Uterus (tissue), 4 donors: Measurements from ENCODE around the gene UCK1. TPM values are rescaled to one million over a fixed set of nuclear protein-coding genes. Genes with fewer than 3 reads are reported as not detected.

Source experiments
- DNase-seq, 2 donors: peaks; one replicate each; pipeline ENCODE4 v3.0.0-alpha.2; 2019 to 2020
- H3K27ac ChIP-seq, 2 donors: fragments of 200-600 bp; sonication (generic); 1 replicate in 1 of 2; 2 replicates in 1 of 2; pipeline ENCODE4 v1.5.1; 2016 to 2018
- H3K27me3 ChIP-seq, 2 donors: fragments of 200-600 bp; sonication (generic); one replicate each; pipeline ENCODE4 v1.5.1; 2018 to 2019; ENCODE audit warnings: control low read depth in 1 of 2
- H3K36me3 ChIP-seq, 2 donors: fragments of 200-600 bp; sonication (generic); one replicate each; pipeline ENCODE4 v1.5.1; 2019; ENCODE audit warnings: control low read depth in 1 of 2
- H3K4me1 ChIP-seq, 2 donors: fragments of 200-600 bp; sonication (generic); one replicate each; pipeline ENCODE4 v1.5.1; 2018 to 2019; ENCODE audit warnings: control low read depth in 1 of 2
- H3K4me3 ChIP-seq, 2 donors: fragments of 200-600 bp; sonication (generic); 1 replicate in 1 of 2; 2 replicates in 1 of 2; pipeline ENCODE4 v1.5.1; 2018 to 2019; ENCODE audit warnings: mild to moderate bottlenecking in 1 of 2
- H3K9me3 ChIP-seq, 2 donors: fragments of 200-600 bp; sonication (generic); one replicate each; pipeline ENCODE4 v1.5.1; 2019; ENCODE audit warnings: control low read depth in 1 of 2
- CTCF ChIP-seq, 4 experiments: fragments of 200-600 bp in 2 of 4; fragments of 450-650 bp in 2 of 4; sonication (generic) in 2 of 4; IDR thresholded peaks; one replicate each; pipeline ENCODE4 v1.5.1; 2016 to 2019; ENCODE audit warnings: antibody characterized with exemption in 4 of 4, mild to moderate bottlenecking in 2 of 4, moderate library complexity in 1 of 4
- POLR2A ChIP-seq, 2 donors: fragments of 450-650 bp; IDR thresholded peaks; one replicate each; pipeline ENCODE4 v1.6.1; 2016; ENCODE audit warnings: antibody characterized with exemption in 2 of 2, mild to moderate bottlenecking in 1 of 2, moderate library complexity in 1 of 2
- intact Hi-C: fragments of 100-400 bp; cut with DNase I; formaldehyde crosslinking; loops from one replicate; pipeline ENCODE4 v1.15.1; 2023; ENCODE audit warnings: low total_unique reads
- total RNA-seq, 4 donors: library from RNA; depleted of rRNA in 3 of 4; stranded (reverse); fragments of >200 nt in 3 of 4; gene quantifications; one replicate each; pipeline versions ENCODE4 v1.1.0 to v1.2.4, GENCODE V29; 2014 to 2023
- donor health status: DM: yes; HTN: yes; CAD: no.

Gene UCK1
- total RNA-seq, 4 donors from 2014 or later = 7.7 to 37.7 (median 18.6) TPM

DNA sequence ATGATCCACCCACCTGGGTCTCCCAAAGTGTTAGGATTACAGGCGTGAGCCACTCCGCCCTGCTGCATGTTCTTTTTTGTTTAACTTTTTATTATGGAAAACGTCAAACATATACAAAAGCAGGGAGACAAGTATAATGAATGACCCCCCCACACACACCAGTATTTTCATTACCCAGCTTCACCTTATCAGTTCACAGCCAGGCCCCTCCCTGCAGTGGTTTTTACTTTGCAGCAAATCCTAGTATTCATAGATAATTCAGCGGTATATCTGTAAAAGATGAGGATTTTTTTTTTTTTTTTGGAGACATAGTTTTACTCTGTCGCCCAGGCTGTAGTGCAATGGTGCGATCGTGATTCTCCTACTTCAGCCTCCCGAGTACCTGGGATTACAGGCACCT, 26.1 kb downstream of the UCK1 start:
- no peak for DNase-seq
- H3K4me3 ChIP-seq = no peak overlapping the region
- no peaks in the 10 kb centered on the region for H3K27me3 ChIP-seq
- no peaks in the 10 kb centered on the region for H3K36me3 ChIP-seq
- no peaks in the 10 kb centered on the region for H3K9me3 ChIP-seq
- TF ChIP-seq POLR2A (IDR thresholded peaks at IDR 0.05) = no peak
- TF ChIP-seq CTCF (IDR thresholded peaks at IDR 0.05) = no peak
- no peak overlapping the region for H3K27ac ChIP-seq
- intact Hi-C loops = no loop called here
- no peaks in the 10 kb centered on the region for H3K4me1 ChIP-seq

- Histone ChIP-seq H3K4me1 (no peaks in the 10 kb centered on the region), H3K4me3 (peak overlapping the region; percentile 82 to 84), H3K27ac (peak overlapping the region in 1 of 2 donors; percentile 62), H3K9me3 (no peaks in the 10 kb centered on the region), H3K36me3 (no peaks in the 10 kb centered on the region), H3K27me3 (no peaks in the 10 kb centered on the region)
- no peak for DNase-seq
- TF ChIP-seq CTCF (IDR thresholded peaks at IDR 0.05) (no peak), POLR2A (IDR thresholded peaks at IDR 0.05) (no peak)
- intact Hi-C loops = no loop called here
These were observed 27.2 kb downstream of the UCK1 start for GRCh38 chr9:131503626-131504465.

GRCh38 chr9:131502781-131503625, 28.1 kb downstream of the UCK1 start, which contains the start of gene POMT1:
POMT1 (plus strand) TSS chr9:131502918; CDS start chr9:131504219, 1,301 bp downstream.
- H3K27me3 ChIP-seq = no peaks in the 10 kb centered on the region
- H3K27ac ChIP-seq = peak within 1 kb of the TSS; percentile 62 to 69
- TF ChIP-seq POLR2A (IDR thresholded peaks at IDR 0.05) (peak in 1 of 2 donors; percentile 51), CTCF (IDR thresholded peaks at IDR 0.05) (peak in 1 of 4 experiments; percentile 26)
- no peaks in the 10 kb centered on the region for H3K36me3 ChIP-seq
- no peaks in the 10 kb centered on the region for H3K4me1 ChIP-seq
- DNase-seq = peak; percentile 81 to 87
- peak within 1 kb of the TSS; percentile 82 to 84 for H3K4me3 ChIP-seq
- no peaks in the 10 kb centered on the region for H3K9me3 ChIP-seq
- intact Hi-C loops = no loop called here

GRCh38 chr9:131500939-131501541, 30.0 kb downstream of the UCK1 start:
- Histone ChIP-seq H3K9me3 (no peaks in the 10 kb centered on the region), H3K27me3 (no peaks in the 10 kb centered on the region), H3K27ac (no peak overlapping the region), H3K4me1 (no peaks in the 10 kb centered on the region), H3K36me3 (no peaks in the 10 kb centered on the region), H3K4me3 (no peak overlapping the region)
- no peak for TF ChIP-seq CTCF (IDR thresholded peaks at IDR 0.05)
- TF ChIP-seq POLR2A (IDR thresholded peaks at IDR 0.05) = no peak
- intact Hi-C loops = no loop called here
- no peak for DNase-seq
